Stimulated activated CD4-positive, alpha-beta T cell treated with anti-CD3 and anti-CD28 coated beads, Interleukin-2, amount 100 ng/mL, for 48 hours (primary cell): ENCODE results near the gene GPR152.
A peak's percentile ranks its signal among the peaks of the same experiment; 100 is the strongest.
"Not testable (repeated sequence)": the region's sequence is repeated elsewhere in the genome, so short reads cannot be mapped to it uniquely, and the experiment has no call there.

Experiments
- DNase-seq, 2 donors: peaks; one replicate each; pipeline ENCODE4 v3.0.0-alpha.2; 2020

GPR152 gene

DNA sequence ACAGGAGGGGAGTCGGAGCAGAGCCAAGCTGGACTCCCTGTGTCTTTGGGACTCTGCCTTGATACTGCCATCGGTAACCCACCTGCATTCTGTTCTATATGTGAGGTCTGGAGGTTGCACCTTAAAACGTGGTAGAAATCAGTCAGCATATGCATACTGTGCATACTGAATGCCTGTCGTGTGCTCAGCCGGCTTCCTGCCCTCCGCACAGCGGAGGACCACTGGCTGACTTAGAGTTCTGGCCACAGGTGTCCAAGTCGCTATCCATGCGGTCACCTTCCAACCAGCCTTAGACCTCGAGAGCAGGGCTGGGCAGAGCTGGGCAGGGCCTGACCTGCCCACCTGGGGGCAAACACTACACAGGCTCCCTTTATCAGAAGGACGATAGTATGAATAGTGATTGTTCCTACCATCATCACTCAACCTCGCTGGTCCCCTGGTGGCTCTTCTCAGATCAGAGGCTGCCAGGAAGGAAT lies 44.8 kb downstream of the GPR152 start:
- DNase-seq, result no peak

GRCh38 chr11:67406969-67407687 lies 45.4 kb downstream of the GPR152 start:
- no peak for DNase-seq

- DNase-seq, result no peak
Measured at GRCh38 chr11:67406420-67406968, 46.0 kb downstream of the GPR152 start.

- DNase-seq, result no peak
Measured at GRCh38 chr11:67405688-67406339, 46.7 kb downstream of the GPR152 start.

DNA sequence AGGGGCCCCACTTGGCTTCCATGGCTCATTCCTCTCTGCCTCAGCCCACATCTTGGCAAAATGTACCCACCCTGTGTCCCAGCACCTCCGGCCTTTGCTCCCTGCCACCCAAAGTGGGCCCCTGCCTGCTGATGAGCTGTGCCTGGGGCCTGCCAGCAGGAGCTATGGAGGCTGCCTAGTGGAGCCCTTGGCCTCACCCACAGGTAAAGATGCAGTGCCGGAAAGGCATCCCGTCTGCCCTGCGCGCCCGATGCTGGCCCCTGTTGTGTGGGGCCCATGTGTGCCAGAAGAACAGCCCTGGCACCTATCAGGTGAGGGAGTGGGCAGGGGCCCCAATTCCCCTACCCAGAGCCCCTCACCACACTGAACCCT lies 47.3 kb downstream of the GPR152 start:
- DNase-seq, result no peak

GRCh38 chr11:67404515-67405195 lies 47.9 kb downstream of the GPR152 start:
- no peak for DNase-seq

- not testable (repeated sequence) for DNase-seq
Measured at GRCh38 chr11:67403085-67403484, 49.4 kb downstream of the GPR152 start.

DNA sequence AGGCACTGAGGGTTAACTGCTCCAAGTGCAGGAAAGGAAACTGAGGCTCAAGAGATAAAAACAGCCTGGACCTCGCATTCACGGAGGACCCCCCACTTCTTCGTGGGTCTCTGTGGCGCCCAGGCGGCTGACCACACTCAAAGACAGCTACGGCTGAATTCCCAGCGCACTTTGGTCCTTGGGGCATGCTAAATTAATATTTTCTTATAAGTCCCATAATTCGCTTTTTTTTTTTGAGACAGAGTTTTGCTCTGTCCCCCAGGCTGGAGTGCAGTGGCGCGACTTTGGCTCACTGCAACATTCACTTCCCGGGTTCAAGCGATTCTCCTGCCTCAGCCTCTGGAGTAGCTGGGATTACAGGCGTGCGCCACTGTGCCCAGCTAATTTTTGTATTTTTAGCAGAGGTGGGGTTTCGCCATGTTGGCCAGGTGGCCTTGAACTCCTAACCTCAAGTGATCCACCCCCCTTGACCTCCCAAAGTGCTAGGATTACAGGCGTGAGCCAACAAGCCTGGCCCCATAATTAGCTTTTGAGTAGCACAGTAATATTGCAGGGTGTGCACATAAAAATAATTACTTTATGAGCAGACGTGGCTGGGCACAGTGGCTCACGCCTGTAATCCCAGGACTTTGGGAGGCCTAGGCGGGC lies 50.2 kb downstream of the GPR152 start:
- not testable (repeated sequence) for DNase-seq

DNA sequence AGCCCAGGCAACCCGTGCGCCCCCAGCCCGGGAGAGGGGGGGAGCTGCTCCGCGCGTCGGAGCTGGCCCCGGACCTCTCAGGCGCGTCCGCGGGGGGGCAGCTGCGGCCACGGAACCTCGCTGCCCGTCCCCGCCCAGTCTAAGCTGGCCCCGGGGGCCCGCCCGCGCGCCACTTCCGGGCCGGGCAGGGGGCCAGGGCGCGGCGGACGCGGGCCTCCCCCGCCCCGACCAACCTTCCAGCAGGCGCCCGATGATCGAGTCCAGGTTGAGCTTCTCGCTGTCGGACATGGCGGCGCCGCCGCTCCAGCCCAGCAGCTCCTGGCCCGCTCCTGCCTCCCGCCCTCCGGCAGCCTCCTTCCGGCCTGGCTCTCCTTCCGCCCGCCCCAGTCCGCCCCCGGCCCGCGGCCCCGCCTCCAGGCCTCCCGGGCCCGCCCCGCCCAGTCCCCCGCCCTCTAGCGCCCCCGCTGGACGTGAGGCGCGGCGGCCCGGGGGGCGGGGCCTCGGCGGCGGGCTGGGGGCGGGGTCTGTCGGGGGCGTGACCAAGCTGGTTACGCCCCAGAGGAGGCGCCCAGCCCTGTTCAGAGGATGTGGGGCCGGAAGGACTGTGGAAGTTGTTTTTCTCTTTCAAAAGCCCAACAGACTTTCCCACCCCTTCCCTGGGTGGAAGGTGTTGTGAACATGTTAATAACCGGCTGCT lies 50.9 kb downstream of the GPR152 start, which contains the start of gene PPP1CA:
TSS of gene PPP1CA (minus strand) at position 364 of the 697 bp plus-strand sequence. CDS start at position 288, 76 bp downstream.
- peak; percentile 92 to 96 for DNase-seq
